GM10266 (cell line): Measurements from ENCODE around the gene LRRC1.
"Not testable (repeated sequence)": the region's sequence is repeated elsewhere in the genome, so short reads cannot be mapped to it uniquely, and the experiment has no call there.

Source experiments
- DNase-seq: peaks from one replicate; pipeline ENCODE4 v3.0.0; 2012; ENCODE audit errors: extremely low spot score
- CTCF ChIP-seq: IDR thresholded peaks from 2 replicates; pipeline ENCODE4 v1.5.1; 2012; ENCODE audit warnings: mild to moderate bottlenecking, low read depth; ENCODE audit not compliant: control insufficient read depth, insufficient read depth; ENCODE audit errors: missing control alignments

LRRC1 gene

DNA sequence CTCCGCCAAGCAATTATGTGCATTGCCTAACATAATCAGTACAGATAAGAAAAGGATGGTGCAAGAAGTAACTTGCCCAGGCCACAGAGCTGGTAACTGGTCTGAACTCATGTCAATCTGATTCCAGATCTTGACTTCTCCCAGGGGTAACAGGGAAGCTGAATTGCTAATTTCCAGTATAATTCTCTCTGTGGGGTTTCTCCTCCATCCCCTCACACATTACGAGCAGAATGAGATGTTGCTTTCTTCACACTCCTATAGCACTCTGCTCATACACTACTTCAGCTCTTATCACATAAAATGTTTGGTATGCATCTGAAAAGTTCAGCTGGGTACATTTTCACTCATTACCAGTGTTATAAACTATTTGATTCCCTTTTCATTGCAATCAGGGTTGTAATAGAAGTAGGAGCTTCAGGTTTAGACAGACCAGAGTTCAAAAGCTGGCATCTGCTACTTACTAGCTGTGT, 24.0 kb upstream of the LRRC1 start:
- no peak for TF ChIP-seq CTCF
- no peak for DNase-seq

- no peak for DNase-seq
- TF ChIP-seq CTCF = no peak
Measured at GRCh38 chr6:53771785-53772624, 22.8 kb upstream of the LRRC1 start.

DNA sequence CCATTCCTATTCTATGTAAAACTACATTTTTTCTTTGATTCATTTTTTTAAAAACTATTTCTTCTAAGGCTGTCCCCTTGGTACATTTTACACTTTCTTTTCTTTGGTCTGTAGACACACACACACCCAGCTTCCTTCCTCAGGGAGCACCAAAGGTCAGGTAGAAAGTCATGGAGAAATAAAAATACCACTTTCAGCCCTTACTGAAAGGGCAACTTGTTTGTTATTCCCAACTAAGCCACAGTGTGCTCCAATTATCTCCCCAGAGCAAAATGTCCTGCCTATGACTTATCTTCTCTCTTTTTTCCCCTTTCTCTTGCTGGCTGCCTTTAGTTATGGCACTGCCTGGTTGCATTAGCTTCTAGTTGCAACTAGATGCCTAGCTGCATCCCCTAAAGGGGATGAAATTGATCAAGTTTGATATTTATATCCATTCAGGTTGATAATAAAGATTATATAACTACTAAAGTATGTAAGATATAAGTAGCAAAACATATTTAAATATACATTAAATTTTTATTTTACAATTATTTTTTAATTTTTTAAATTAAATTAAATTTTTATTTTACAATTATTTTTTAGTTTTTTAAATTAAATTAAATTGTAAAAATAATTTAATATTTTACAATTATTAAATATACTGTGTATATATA, 21.6 kb upstream of the LRRC1 start:
- no peak for DNase-seq
- TF ChIP-seq CTCF = no peak

GRCh38 chr6:53776152-53776551, 18.7 kb upstream of the LRRC1 start:
- DNase-seq = not testable (repeated sequence)

DNA sequence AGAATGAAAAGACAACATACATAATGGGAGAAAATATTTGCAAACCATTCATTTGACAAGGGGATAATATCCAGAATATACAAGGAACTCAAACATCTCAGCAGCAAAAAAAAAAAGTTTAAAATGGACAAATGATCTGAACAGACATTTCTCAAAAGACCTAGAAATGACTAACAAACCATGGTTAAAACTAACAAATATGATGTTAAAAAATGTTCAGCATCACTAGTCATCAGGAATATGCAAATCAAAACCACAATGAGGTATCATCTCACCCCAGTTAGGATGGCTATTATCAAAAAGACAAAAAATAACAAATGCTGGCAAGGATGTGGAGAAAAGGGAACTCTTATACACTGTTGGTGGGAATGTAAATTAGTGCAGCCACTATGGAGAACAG, 9.8 kb upstream of the LRRC1 start:
- not testable (repeated sequence) for DNase-seq

DNA sequence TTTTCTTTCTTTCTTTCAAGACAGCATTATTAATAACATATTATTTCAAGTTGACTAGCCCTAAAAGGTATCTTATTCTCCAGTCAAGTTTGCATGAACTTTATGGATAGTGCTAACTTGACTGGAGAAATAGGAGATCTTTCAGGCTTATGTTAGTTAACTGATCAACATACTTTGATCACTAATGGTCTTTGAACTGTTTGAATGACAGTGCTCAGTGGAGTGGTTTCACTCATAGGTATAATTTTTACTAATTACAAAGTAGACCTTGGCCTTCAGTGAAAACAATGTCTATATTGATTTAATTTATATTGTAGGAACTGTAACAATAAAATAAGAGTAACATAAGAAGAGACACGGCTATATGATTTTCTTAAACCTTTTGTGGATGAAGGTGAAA, 8.0 kb upstream of the LRRC1 start:
- no peak for TF ChIP-seq CTCF
- no peak for DNase-seq

DNA sequence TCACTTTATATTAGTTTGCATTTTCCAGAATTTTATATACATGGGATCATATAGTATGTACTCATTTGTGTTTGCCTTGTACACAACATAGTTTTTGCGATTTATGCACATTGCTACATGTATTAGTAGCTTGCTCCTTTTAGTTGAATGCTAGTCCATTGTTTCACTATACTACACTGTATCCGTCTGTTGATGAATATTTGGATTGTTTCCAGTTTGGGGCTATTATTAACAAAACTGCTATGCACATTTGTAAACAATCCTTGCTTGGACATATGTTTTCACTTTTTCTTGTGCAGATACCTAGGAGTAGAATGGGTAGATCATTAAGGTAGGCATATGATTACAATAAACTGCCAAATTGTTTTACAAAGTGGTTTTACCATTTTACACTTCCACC, 3.9 kb upstream of the LRRC1 start:
- no peak for DNase-seq
- TF ChIP-seq CTCF = no peak

DNA sequence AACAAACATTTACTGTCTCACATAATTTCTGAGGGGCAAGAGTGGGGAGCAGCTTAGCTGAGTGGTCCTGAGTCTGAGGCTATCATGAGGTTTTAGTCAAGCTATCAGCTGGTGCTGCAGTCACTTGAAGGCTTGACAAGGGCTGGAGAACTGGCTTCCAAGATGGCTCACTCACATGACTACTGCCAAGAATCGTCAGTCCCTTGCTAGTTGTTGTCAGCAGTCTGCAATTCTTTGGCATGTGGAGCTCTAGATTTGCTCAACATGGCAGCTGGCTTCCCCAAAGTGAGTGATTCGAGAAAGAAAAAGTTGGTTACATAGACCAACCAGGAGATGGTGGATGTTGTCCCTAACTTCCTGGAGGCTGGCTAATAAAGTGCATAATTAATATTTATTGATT, 2.8 kb upstream of the LRRC1 start:
- DNase-seq = no peak
- TF ChIP-seq CTCF = no peak
